Skeletal muscle cell (primary cell): ENCODE data around the gene FMNL2.
A peak's percentile ranks its signal among the peaks of the same experiment; 100 is the strongest.

ENCODE experiments used
- DNase-seq: peaks from one replicate; pipeline ENCODE4 v3.0.0-alpha.2; 2010; ENCODE audit warnings: low read depth
- H3K4me3 ChIP-seq: 2 replicates; pipeline ENCODE4 v1.5.1; 2011; ENCODE audit warnings: low read depth, mild to moderate bottlenecking, control low read depth, low read length, moderate library complexity

The FMNL2 gene

DNA sequence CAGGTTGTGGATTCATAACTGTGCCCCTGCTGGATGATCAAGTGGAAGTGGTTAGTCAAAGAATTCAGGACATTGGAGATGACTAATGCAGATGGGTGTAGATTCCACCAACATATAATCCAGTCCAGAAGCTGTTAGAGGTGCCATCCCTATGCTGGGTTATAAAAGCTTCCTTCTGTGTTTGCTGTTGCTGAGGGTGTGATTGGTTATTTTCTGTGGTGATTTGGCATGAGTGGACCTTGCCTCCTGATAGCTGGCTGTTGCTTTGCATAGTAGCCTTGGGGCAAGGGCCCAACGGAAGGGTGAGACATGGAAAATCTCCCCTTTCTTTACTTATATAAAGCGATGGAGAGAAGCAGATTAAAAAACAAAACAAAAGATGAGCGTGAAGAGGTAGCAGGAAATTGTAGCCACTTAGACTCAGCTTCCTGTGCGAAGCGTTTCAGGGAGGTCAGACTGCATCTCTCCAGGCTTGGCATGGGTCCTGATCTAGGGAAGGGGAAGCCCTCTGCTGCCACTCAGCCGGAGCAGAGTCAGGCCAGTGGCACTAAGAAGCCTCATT lies 190.4 kb downstream of the FMNL2 start:
- no peak overlapping the region for H3K4me3 ChIP-seq
- DNase-seq: no peak

DNA sequence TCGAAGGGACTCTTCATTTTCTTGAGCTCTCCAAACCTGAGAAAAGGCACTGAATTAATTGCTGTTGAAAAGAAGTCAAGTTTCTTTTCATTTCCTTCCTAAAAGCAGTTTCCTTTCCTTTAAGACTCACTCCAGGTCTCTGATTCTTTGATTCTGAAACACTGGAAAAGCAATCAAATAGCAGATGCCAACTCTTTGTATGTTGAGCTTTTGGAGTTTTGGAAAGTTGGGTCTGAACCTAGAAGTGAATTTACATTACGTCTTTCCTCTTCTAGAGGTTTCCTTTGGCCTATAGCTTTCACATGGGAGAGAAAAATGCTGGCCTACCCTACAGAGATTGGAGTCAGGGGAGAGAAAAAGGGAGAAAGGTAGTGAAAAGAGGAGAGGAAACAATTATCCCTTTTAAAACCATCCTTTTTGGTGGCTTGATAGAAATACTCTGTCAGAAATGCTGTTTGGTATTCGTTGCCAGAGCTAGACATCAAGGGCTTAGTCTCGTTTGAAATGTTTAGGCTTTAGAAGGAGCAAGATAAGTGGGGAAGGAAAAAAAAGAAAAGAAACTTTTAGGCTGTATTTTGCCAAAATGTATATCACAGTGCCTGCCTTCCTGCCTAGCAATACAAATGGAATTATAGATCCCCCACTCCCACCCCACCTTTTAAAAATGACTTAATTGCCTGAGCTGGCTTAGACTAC lies 194.6 kb downstream of the FMNL2 start:
- no peak for DNase-seq
- no peak overlapping the region for H3K4me3 ChIP-seq

DNA sequence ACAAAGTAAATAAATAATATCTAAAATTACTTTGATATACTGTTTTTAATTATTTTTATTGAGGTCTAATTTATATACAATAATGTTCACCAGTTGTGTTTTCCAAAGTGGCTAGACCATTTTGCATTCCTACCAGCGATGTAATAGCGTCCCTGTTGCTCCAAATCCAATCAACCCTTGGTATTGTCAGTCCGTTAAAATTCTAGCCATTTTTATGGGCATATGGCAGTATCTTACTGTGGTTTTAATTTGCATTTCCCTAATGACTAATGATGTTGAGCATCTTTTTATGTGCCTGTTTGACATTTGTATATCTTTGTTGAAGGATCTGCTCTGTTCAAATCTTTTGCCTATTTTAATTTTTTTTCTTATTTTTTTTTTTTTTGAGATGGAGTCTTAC lies 197.3 kb downstream of the FMNL2 start:
- DNase-seq: no peak
- no peak overlapping the region for H3K4me3 ChIP-seq

DNA sequence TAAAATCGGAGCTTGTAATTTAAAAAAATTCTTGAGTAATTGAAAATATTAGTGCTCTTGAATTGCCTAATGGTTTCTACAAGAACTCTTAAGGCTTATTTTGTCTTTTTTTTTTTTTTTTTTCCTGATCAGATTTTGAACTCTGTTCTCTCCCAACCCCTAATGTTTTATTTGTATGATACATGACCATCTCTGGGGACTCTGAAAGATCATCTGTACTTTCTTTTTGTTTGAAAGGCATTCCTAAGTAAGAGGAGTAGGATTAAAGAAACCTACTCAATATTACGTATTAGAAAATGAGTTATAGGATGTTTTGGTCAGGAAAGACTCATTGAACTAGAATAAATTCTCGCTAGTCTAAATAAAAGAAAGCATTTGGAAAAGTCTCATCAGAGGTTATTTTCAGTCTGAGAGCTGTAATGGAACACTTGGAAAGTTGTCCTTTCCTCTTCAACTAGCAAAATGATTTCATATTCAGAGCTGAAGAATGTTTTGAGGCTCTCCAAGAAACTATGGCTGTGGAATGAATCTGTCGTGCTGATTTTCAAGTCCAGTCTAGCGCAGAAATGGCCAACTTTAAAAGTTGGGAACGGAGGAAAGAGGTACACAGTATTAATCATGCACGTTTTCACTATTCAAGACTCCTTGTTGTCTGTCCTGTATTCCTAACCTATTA lies 199.6 kb downstream of the FMNL2 start:
- H3K4me3 ChIP-seq: no peak overlapping the region
- no peak for DNase-seq

DNA sequence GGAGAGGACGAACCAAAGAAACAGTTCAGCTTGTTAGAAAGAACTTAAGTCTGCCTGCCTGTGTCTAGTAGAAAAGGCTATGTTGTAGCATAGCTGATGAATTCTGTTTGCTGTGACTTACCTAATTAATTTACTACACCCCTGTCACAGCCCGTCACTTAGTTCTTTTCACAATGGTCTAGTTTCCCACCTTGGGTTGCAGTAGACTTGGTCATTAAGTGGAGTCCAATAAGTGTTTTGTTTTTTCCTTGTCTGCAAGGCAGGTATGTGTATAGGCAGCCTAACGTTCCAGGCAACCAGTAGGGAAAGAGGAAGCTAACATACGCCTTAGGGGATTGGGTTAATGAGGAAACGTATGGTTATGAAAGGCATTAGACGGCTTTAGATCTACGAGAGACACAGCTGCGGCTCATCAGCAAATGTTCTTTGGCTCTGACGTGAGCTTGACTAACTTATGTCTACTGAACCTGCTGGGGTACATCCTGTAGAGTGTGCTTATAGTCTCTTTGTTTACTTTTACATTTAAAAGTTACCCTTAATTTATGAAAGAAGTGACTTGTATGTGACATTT lies 202.2 kb downstream of the FMNL2 start:
- no peak overlapping the region for H3K4me3 ChIP-seq
- peak; percentile 79 for DNase-seq

DNA sequence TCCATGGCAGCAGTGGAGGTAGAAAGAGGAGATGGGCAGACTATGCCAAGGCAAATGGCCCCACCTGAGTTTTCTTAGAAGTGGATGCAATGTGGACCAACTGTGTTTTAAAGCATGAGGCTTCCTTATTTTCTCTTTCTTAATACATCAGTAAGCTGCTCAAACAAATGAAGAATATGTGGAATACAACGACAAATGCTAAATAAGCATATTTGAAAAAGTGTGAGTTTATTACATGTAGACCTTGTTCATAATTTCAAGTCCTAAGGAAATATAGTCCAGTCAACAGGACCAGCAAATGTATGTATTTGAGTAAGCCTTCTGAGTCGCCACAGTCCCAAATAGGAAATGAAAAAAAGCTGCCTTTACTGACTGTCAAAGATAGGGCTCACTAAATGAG lies 204.4 kb downstream of the FMNL2 start:
- no peak overlapping the region for H3K4me3 ChIP-seq
- no peak for DNase-seq

DNA sequence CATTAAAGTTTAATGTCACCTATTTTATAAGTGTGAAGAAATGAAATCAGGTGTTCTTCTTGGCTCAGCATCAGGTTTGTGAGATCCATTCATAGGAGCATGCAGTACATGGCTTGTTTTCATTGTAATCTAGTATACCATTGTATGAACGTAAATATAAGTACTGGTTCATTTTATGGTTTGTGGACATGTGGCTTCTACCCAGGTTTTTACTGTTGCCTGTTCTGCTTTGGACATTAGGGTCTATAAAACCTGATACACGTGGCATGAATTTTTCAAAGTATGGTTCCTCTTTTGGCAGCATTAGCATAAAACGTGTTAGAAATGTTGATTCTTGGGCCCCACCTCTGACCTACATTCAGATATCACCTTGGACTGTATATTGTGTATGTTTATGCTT lies 206.7 kb downstream of the FMNL2 start:
- DNase-seq: no peak
- H3K4me3 ChIP-seq: no peak overlapping the region

DNA sequence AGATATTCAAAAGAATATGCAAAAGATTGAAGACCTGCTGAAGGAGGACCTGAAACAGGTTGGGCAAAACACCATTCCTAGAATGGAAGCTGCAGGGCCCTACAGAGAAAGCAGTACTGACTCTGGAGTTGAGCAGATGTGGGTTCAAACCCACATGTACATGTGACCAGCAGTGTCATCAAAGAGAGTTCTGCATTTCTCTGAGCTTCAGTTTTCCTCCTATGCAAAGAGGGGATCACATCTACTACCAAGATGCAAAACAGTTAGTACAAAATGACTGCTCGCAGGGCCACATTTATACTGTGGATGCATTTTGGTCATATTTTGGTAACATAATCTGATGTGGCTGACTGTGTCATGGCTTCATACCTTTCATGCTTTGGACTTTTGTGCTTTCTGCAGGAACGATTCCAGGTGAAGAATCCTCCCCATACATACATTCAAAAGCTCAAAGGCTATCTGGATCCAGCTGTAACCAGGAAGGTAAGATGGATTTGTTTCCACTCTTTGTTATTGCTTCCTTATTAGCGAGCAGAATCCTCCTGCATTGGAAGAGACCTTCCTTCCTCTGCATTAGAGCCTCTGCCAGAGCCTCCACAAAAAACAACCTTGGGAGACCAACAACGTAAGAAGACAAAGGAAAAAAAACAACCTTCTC lies 207.5 kb downstream of the FMNL2 start:
- DNase-seq: no peak
- no peak overlapping the region for H3K4me3 ChIP-seq

DNA sequence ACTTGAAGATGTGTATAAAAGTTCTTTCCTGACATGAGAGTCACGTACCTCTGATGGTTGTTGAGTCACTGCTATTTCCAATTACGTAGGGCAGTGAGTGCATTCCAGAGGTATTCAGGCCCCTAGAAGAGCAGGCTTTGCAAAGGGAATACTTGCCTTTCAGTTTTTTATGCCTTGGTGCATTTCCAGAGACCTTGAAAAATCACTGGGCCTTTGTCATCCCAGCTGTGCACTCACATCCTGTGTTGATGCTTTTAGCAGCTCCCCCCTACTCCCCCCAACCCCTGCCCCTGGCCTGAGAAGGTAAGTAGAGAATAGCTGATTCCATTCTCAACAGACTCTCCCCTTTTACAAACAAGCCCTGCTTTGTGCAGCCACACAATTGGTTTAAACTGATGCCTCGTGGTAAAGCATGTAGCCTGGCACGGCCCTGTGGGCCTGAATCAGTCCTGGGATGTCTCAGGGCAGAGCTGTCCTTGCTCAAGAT lies 208.1 kb downstream of the FMNL2 start:
- DNase-seq: peak; percentile 96

DNA sequence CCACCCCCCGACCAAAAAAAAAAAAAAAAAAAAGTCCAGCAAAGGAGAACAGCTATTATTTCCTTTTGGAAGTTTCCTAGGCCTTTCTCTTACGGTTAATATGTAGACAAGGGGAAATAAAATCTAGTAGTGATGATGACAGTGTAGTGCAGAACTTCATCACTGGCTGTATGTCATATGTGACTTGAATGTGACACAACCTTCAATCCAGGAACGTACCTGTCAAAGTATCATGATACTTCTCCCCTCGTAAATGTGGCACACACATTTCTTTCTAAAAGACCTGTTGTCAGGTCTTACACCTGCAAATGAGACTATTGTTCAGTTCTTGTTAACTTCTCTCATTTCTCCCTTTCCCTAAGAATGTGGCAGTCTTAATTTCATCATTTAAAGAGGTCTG lies 208.7 kb downstream of the FMNL2 start:
- no peak overlapping the region for H3K4me3 ChIP-seq
- DNase-seq: no peak

More for the DNA sequence above, 208.1 kb downstream of the FMNL2 start:
- H3K4me3 ChIP-seq: no peak overlapping the region

DNA sequence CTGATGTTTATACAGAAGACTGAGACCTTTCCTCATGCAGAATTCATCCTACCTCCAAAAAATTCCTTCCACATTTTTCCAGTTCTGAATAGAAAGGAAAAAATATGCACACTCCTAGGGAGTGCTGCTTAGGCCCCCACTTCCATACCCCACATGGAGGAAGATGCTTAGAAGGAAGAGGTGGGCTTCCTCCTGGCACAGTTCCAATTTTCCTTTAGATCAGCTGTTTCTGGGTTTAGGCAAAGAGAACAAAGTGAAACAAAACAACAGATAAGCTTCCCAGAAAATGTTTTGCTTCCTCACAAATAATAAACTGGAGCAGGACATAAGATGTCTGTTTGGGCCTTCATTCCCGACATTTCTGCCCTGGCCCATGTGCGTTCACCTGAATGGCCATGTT lies 209.7 kb downstream of the FMNL2 start:
- no peak for DNase-seq

DNA sequence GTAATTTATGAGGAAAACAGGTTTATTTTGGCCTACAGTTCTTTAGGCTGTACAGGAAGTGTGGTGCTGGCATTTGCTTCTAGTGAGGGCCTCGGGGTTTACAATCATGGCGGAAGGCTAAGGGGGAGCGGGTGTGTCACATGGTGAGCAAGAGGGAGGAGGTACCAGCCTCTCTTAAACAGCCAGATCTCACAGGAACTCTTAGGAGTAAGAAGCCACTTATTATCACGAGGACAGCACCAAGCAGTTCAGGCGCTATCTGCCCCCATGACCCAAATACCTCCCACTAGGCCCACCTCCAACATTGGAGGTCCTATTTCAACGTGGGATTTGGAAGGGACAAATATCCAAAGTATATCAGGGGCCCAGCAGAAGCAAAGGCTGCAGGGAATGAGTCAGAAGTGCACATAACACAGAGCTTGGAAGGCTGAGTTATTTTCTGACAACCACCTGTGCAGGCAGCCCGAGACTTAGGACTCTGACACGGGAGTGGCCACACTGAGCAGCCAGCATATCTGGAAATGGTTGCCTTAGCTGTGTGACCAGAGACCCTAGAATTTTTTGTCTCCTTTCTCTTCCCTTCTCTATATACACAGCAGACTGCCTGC lies 211.4 kb downstream of the FMNL2 start:
- no peak for DNase-seq
- H3K4me3 ChIP-seq: no peak overlapping the region

More for the DNA sequence above, 209.7 kb downstream of the FMNL2 start:
- no peak overlapping the region for H3K4me3 ChIP-seq

DNA sequence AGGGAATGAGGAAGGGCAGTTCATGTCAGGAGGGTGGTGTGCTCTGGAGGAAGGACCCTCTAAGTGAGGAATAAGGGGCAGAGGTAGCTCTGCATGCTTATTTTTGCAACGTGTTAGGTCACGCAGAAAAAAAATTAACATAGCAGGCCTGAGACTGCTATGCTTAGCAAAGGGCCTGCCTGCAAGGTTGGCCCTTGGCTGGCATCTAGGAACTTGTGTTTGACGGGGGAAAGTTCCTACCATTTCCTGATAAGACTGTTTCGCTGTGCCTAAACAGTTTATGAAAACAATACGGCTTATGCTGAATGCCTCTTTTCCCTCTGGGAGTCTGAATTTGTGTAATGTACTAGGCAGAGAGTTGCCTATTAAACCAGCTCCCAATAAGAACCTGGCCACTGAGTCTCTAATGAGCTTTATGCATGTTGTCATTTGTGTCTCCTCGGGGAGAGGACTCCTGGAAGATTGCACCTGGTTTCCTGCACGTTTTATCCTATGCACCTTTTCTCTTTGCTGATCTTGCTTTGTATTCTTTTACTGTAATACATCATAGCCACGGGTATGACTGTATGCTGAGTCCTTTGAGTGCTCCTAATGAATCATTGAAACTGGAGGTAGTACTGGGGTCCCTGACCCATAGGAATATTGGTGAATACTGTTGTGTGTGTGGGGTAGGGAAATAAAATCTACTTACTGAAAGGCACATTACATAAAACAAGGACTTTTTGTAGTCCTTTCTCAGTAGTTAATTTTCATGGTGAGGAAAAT lies 213.3 kb downstream of the FMNL2 start:
- DNase-seq: no peak

DNA sequence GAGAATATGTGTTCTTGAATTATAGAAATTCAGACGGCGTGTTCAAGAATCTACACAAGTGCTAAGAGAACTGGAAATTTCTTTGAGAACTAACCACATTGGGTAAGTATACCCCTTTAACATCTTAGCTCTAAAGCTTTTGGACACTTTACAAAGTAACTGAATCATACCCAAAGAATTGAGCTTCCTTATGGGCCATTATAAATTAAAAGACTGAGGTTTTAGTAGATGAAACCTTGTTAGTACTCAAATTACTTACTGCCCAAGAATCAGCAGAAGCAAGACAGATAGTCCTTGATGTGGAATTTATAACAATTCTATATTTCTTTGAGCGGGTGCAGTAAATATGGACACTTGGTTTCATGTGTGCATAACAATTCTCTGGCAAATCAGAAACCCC lies 214.0 kb downstream of the FMNL2 start:
- no peak overlapping the region for H3K4me3 ChIP-seq
- no peak for DNase-seq

More for the DNA sequence above, 213.3 kb downstream of the FMNL2 start:
- no peak overlapping the region for H3K4me3 ChIP-seq

DNA sequence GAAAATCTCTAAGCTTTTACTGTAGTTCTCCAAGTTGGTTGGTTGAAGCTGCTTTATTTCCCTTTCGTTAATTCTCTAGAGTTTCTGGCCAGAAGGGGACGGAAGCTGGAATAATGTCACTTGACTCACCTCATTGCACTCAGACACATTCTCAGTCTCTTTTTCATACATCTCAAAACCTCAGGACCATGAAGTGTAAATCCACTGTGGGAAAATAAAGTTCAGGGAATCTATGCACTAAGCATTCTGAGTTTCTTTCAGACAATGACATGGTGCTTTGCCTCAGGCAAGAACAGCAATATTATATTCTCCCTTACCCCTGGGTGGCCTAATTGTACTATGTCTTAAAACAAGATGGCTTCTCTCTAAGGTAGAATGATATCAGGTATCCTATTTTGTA lies 214.4 kb downstream of the FMNL2 start:
- no peak overlapping the region for H3K4me3 ChIP-seq
- no peak for DNase-seq

DNA sequence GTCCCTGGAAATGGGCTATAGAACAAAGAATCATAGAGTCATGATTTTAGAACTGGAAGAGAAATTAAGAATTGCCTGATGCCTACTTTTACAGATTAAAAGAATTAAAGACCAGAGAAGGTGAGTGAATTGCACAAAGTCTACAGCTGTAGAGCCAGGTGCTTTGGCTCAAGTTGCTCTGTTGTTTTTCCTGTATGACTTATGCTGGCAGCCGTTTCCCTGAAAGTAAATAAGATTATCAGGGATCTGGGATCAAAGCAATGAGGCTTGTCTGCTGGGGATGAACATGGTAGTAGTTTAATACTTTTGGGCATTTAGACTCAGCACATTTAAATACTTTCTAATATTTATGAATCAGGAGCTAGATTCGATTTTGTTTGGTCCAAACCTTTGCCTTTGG lies 215.4 kb downstream of the FMNL2 start:
- no peak for DNase-seq
- no peak overlapping the region for H3K4me3 ChIP-seq

DNA sequence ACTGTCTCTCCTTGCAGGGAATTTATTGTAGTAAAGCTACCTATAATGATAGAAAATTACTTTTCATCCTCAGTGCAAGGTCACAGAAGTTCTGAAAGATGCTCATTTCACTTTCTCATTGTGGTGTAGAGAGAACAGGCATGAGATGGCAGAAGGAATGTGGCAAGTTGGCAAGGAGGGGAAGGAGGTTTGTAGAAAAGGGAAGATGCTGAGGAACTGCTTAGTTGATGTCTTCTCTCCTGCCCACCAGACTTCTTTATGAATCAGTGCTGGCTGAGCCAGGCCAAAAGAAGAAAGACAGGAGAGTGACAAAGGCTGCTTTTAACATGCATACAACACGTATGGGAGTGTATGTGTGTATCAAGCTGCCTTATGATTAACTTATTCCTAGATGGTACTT lies 217.9 kb downstream of the FMNL2 start:
- no peak for DNase-seq
- H3K4me3 ChIP-seq: no peak overlapping the region

DNA sequence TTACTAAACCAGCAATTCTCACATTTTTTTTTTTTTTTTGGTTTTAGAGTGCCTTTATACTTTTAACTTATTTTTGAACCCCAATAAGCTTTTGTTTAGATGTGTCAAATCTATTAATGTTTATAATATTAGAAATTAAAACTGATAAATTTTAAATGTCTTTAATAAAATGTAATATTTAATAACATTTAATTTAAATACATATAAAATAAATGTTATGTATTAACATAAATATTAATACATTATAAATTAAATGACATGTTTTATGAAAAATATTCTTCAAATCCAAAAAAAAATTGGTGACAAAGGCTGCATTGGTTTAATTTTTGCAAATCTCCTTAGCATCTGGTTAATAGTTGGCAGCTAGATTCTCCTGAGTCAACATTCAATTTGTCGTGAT lies 218.5 kb downstream of the FMNL2 start:
- no peak for DNase-seq
- no peak overlapping the region for H3K4me3 ChIP-seq

DNA sequence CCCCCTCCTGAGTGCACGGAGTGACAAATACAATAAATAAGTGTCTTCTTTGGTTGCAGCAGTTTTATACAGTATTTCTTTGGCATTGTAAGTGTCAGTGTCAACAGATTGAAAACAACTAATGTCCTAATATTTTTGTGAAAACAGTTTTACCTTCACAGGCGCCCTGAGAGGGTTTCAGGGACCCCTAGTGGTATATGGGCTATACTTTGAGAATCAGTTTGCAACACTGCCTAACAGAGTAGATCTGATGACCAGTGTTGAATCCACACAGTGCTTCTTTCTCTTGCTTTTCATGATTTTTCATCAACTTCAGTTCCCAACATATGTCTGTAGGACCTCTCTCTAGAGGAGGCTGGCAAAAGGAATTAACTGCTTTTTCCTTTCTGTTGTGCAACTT lies 220.1 kb downstream of the FMNL2 start:
- no peak for DNase-seq
- no peak overlapping the region for H3K4me3 ChIP-seq
